Measurements from ENCODE around the gene PRKCA.

PRKCA gene

GRCh38 chr17:66465701-66466100, 163.3 kb downstream of the PRKCA start:
- TF ChIP-seq, protein P1, sequence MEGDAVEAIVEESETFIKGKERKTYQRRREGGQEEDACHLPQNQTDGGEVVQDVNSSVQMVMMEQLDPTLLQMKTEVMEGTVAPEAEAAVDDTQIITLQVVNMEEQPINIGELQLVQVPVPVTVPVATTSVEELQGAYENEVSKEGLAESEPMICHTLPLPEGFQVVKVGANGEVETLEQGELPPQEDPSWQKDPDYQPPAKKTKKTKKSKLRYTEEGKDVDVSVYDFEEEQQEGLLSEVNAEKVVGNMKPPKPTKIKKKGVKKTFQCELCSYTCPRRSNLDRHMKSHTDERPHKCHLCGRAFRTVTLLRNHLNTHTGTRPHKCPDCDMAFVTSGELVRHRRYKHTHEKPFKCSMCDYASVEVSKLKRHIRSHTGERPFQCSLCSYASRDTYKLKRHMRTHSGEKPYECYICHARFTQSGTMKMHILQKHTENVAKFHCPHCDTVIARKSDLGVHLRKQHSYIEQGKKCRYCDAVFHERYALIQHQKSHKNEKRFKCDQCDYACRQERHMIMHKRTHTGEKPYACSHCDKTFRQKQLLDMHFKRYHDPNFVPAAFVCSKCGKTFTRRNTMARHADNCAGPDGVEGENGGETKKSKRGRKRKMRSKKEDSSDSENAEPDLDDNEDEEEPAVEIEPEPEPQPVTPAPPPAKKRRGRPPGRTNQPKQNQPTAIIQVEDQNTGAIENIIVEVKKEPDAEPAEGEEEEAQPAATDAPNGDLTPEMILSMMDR (conservative IDR thresholded peaks at IDR 0.05; ENCODE audit: control insufficient read depth, insufficient read depth, low read depth, low read length): no peak
- H3K4me3 ChIP-seq (ENCODE audit: control insufficient read depth, low read depth, low read length): no peak overlapping the region
- DNase-seq (ENCODE audit: low read depth): no peak

GRCh38 chr17:66466106-66466820, 163.8 kb downstream of the PRKCA start:
- no peak overlapping the region for H3K4me3 ChIP-seq (ENCODE audit: control insufficient read depth, low read depth, low read length)
- TF ChIP-seq, protein P1 (conservative IDR thresholded peaks at IDR 0.05; ENCODE audit: control insufficient read depth, insufficient read depth, low read depth, low read length): no peak
- DNase-seq (ENCODE audit: low read depth): no peak

GRCh38 chr17:66466840-66467367, 164.5 kb downstream of the PRKCA start:
- TF ChIP-seq, protein P1 (conservative IDR thresholded peaks at IDR 0.05; ENCODE audit: control insufficient read depth, insufficient read depth, low read depth, low read length): no peak
- peak; percentile 99 for DNase-seq (ENCODE audit: low read depth)
- H3K4me3 ChIP-seq (ENCODE audit: control insufficient read depth, low read depth, low read length): peak overlapping the region; percentile 12

- TF ChIP-seq, protein P1 (conservative IDR thresholded peaks at IDR 0.05; ENCODE audit: control insufficient read depth, insufficient read depth, low read depth, low read length): no peak
- H3K4me3 ChIP-seq (ENCODE audit: control insufficient read depth, low read depth, low read length): no peak overlapping the region
- DNase-seq (ENCODE audit: low read depth): peak; percentile 57
Observed at GRCh38 chr17:66467766-66468165, 165.4 kb downstream of the PRKCA start.

DNA sequence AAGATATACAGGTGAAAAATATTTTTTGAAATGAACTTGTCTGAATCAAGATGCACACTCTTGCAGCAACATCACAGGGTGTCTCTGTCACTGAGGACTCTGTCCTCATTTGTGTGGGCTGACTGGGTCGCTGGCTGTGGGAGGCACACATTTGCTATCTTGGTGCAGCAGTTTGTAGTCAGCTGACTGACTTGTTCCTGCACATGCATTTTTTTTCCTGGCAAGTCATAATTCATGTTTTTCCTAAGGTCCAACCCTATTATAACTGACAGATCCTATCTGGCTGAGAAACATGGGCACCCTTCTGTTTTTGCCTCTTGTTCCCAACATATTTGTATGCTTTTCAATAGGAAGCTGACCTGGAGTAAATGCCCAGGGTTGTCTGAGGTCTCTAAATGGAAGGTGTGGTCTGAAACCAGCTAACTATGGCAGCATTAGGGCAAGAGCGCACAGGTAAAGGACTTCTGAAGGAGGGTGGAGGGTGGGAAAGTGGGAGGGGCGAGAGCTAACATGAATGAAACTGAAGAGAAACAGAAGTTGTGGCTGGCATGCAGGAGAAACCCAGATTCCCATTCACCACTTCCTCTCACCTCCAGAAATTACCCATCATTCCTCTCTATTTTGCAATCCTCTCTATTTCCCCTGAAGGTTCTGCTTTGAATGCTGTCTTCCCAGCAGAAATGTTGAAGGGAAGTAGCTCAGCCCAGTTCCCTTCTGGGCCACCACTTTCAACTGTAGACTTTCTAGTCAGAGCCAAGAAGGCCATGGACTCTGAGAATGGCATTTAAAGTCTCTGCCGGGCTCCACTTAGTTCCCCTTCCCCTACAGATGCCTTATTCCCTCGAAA, 166.1 kb downstream of the PRKCA start:
- no peak overlapping the region for H3K4me3 ChIP-seq (ENCODE audit: control insufficient read depth, low read depth, low read length)
- TF ChIP-seq, protein P1 (conservative IDR thresholded peaks at IDR 0.05; ENCODE audit: control insufficient read depth, insufficient read depth, low read depth, low read length): no peak
- no peak for DNase-seq (ENCODE audit: low read depth)

DNA sequence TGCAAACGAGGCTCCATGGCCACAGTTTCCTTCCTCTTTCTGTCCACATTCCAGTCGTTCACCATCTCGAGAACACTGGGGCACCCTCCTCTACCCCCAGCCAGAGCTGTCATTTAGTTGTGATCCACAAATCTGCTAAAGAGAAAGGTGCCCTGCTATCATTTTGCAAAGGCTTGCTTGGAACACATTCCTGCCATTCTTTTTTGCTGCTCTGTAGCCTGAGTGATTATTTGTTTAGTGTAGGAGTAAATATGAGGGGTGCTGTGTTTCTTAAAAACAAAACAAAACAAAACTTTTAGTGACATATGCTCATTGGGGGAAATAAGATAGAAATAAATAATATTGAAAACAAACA, 166.7 kb downstream of the PRKCA start:
- no peak for DNase-seq (ENCODE audit: low read depth)
- H3K4me3 ChIP-seq (ENCODE audit: control insufficient read depth, low read depth, low read length): no peak overlapping the region
- TF ChIP-seq, protein P1 (conservative IDR thresholded peaks at IDR 0.05; ENCODE audit: control insufficient read depth, insufficient read depth, low read depth, low read length): no peak
